ENCODE data around the gene PDCD6IP.

The PDCD6IP gene

DNA sequence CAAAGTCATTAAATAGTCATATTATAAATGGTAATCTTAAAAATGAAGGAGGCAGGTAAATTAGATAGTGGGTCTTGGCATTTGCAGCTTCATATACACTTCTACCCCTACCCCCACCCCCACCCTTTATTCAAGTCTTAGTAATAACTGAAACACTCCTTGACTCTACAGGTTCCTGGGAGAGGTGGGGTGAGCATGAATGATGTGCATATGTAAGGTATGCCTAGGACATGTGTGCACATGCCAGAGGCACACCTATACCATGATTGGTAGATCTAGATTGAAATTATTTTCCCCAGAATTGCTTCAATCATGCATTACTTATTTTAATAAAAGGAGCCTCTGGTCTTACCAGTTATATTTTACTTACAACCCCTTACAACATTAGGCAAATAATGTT lies 40.1 kb upstream of the PDCD6IP start:
- H3K79me2 ChIP-seq: no peaks in the 10 kb centered on the region
- H3K36me3 ChIP-seq (ENCODE audit: control insufficient read depth, insufficient read depth, low read length): no peaks in the 10 kb centered on the region
- no peaks in the 10 kb centered on the region for H3K9me3 ChIP-seq (ENCODE audit: control insufficient read depth, low read length)
- no peak overlapping the region for H2AFZ ChIP-seq
- TF ChIP-seq, protein P1, sequence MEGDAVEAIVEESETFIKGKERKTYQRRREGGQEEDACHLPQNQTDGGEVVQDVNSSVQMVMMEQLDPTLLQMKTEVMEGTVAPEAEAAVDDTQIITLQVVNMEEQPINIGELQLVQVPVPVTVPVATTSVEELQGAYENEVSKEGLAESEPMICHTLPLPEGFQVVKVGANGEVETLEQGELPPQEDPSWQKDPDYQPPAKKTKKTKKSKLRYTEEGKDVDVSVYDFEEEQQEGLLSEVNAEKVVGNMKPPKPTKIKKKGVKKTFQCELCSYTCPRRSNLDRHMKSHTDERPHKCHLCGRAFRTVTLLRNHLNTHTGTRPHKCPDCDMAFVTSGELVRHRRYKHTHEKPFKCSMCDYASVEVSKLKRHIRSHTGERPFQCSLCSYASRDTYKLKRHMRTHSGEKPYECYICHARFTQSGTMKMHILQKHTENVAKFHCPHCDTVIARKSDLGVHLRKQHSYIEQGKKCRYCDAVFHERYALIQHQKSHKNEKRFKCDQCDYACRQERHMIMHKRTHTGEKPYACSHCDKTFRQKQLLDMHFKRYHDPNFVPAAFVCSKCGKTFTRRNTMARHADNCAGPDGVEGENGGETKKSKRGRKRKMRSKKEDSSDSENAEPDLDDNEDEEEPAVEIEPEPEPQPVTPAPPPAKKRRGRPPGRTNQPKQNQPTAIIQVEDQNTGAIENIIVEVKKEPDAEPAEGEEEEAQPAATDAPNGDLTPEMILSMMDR (IDR thresholded peaks at IDR 0.05): no peak
- no peaks in the 10 kb centered on the region for H3K4me1 ChIP-seq
- no peak overlapping the region for H3K4me3 ChIP-seq (ENCODE audit: low read depth, low read length)
- no peak overlapping the region for H3K9ac ChIP-seq
- H3K27ac ChIP-seq: no peak overlapping the region
- H3K27me3 ChIP-seq (ENCODE audit: control insufficient read depth, insufficient read depth, low read length): no peaks in the 10 kb centered on the region
- no peak overlapping the region for H3K4me2 ChIP-seq (ENCODE audit: low read length)

DNA sequence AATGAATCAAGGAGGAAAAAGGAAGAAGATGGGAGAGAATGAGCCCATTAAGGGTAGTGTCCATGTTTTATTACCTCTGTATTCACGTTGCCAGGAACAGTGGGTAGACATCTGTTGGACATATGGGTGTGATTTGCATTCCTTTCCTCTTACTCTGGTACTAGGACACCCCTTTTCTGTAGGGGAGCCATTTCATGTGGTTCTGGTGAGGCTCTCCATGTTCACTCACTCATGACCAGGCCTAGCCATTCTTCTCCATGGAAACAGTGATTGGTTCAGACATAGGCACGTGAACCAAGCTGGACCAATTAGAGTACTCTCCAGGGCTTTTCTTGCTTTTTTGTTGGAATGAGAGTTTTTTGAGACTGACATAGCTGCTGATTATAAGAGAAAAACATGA lies 39.6 kb upstream of the PDCD6IP start:
- Histone ChIP-seq H3K27me3 (ENCODE audit: control insufficient read depth, insufficient read depth, low read length) (no peaks in the 10 kb centered on the region), H3K4me3 (ENCODE audit: low read depth, low read length) (no peak overlapping the region), H3K9me3 (ENCODE audit: control insufficient read depth, low read length) (no peaks in the 10 kb centered on the region), H3K9ac (no peak overlapping the region), H2AFZ (no peak overlapping the region), H3K36me3 (ENCODE audit: control insufficient read depth, insufficient read depth, low read length) (no peaks in the 10 kb centered on the region), H3K4me1 (no peaks in the 10 kb centered on the region), H3K79me2 (no peaks in the 10 kb centered on the region), H3K27ac (no peak overlapping the region), H3K4me2 (ENCODE audit: low read length) (no peak overlapping the region)
- TF ChIP-seq, protein P1 (IDR thresholded peaks at IDR 0.05): no peak

DNA sequence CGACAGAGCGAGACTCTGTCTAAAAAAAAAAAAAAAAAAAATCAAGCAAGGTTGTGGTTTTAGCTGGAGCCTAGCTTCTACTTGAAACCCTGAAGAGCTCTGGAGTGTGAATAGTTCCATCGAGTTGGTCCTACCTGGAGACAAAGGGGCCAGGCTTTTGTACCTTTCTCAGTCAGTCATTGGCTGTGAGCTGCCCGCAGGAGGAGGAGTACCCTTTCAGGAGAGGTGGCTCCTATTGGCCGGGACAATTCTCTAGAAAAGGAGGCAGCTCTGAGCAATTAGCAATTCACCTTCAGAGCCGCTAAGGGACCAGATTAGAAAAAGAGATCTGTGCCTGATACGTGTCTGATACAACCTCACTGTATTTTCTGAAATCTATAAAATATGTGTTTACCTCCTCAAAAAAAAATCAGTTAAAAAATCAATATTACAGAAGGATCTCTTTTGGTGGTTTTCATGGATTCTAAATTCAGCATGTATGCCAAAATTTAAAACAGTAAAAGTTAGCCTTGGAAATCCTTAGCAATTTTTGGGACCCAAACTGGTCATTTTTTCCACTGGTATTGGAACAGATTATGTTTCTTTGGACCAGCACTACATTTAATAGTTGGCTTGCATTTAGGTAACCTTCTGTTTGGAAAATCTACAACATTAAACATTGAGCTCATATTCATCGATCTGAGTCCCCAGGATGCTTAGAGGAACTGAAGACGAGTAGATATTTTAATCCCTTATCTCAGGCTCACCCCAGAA lies 29.7 kb upstream of the PDCD6IP start:
- no peak overlapping the region for H2AFZ ChIP-seq
- H3K9ac ChIP-seq: no peak overlapping the region
- H3K27ac ChIP-seq: no peak overlapping the region
- no peak overlapping the region for H3K4me2 ChIP-seq (ENCODE audit: low read length)
- H3K36me3 ChIP-seq (ENCODE audit: control insufficient read depth, insufficient read depth, low read length): no peaks in the 10 kb centered on the region
- H3K4me3 ChIP-seq (ENCODE audit: low read depth, low read length): no peak overlapping the region
- no peaks in the 10 kb centered on the region for H3K9me3 ChIP-seq (ENCODE audit: control insufficient read depth, low read length)
- H3K4me1 ChIP-seq: no peaks in the 10 kb centered on the region
- TF ChIP-seq, protein P1 (IDR thresholded peaks at IDR 0.05): no peak
- H3K27me3 ChIP-seq (ENCODE audit: control insufficient read depth, insufficient read depth, low read length): no peaks in the 10 kb centered on the region
- H3K79me2 ChIP-seq: no peaks in the 10 kb centered on the region

DNA sequence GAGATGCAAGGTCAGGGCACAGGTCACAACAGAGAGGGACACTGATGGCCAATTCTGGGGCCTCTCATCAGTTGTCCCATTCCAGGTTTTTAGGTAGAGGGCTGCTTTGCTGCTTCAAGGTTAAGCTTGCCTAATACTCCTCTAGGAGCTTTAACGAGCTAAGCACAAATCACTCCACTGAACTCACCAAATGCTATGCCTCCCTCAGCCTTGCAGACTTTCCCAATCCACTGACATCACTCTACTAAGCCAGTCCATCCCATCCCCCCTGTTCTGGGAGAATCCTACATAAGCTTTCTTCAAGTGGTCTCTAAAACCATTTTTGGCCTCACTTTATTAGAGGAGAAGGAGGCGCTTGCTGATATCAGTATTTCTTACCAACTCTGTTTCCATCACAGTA lies 24.8 kb upstream of the PDCD6IP start:
- Histone ChIP-seq H3K4me1 (no peaks in the 10 kb centered on the region), H3K4me2 (ENCODE audit: low read length) (no peak overlapping the region), H3K27ac (no peak overlapping the region), H3K36me3 (ENCODE audit: control insufficient read depth, insufficient read depth, low read length) (no peaks in the 10 kb centered on the region), H3K9me3 (ENCODE audit: control insufficient read depth, low read length) (no peaks in the 10 kb centered on the region), H2AFZ (no peak overlapping the region), H3K27me3 (ENCODE audit: control insufficient read depth, insufficient read depth, low read length) (no peaks in the 10 kb centered on the region), H3K4me3 (ENCODE audit: low read depth, low read length) (no peak overlapping the region), H3K79me2 (no peaks in the 10 kb centered on the region), H3K9ac (no peak overlapping the region)
- TF ChIP-seq, protein P1 (IDR thresholded peaks at IDR 0.05): no peak

DNA sequence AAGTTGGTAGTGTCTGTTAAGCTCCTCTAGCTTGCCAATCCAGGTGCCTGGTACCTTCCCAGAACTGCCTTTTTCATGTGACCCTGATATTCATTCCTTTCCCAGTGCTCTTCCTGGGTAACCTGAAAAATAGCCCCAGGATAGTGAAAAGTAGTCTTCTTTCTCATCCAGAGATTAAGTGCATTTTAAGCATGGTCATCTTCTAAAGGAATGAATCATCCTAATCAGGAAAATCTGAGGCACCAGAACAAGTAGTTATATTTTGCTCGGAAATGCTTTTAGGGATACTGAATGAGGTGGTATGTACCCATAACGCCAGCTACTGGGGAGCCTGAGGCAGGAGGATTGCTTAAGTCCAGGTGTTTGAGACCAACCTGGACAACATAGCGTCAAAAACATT lies 23.1 kb upstream of the PDCD6IP start:
- H2AFZ ChIP-seq: no peak overlapping the region
- H3K4me3 ChIP-seq (ENCODE audit: low read depth, low read length): no peak overlapping the region
- no peaks in the 10 kb centered on the region for H3K4me1 ChIP-seq
- H3K27me3 ChIP-seq (ENCODE audit: control insufficient read depth, insufficient read depth, low read length): no peaks in the 10 kb centered on the region
- H3K27ac ChIP-seq: no peak overlapping the region
- H3K36me3 ChIP-seq (ENCODE audit: control insufficient read depth, insufficient read depth, low read length): no peaks in the 10 kb centered on the region
- TF ChIP-seq, protein P1 (IDR thresholded peaks at IDR 0.05): no peak
- no peaks in the 10 kb centered on the region for H3K79me2 ChIP-seq
- no peaks in the 10 kb centered on the region for H3K9me3 ChIP-seq (ENCODE audit: control insufficient read depth, low read length)
- no peak overlapping the region for H3K4me2 ChIP-seq (ENCODE audit: low read length)
- no peak overlapping the region for H3K9ac ChIP-seq
